HG03342 (cell line): ENCODE measurements around the gene OXER1.
A peak's percentile ranks its signal among the peaks of the same experiment; 100 is the strongest.
"Not testable (repeated sequence)": the region's sequence is repeated elsewhere in the genome, so short reads cannot be mapped to it uniquely, and the experiment has no call there.

Experiments used
- ATAC-seq: cut with Tn5 transposase; IDR thresholded peaks from one replicate; pipeline ENCODE4 v1.9.1; 2021; ENCODE audit warnings: mild to moderate bottlenecking, moderate library complexity; ENCODE audit not compliant: unreplicated experiment

Gene OXER1

GRCh38 chr2:42752816-42753813 is 10.8 kb downstream of the OXER1 start:
- ATAC-seq: no peak

GRCh38 chr2:42752314-42752713 is 11.6 kb downstream of the OXER1 start:
- ATAC-seq: peak; percentile 54

GRCh38 chr2:42748840-42749239 is 15.1 kb downstream of the OXER1 start:
- ATAC-seq: no peak

- no peak for ATAC-seq
Measured at GRCh38 chr2:42747422-42747821, 16.5 kb downstream of the OXER1 start.

- ATAC-seq: no peak
Measured at GRCh38 chr2:42744545-42745082, 19.3 kb downstream of the OXER1 start.

- ATAC-seq: no peak
Measured at GRCh38 chr2:42743659-42743990, 20.3 kb downstream of the OXER1 start.

- ATAC-seq: no peak
Measured at GRCh38 chr2:42742740-42743658, 20.9 kb downstream of the OXER1 start.

- no peak for ATAC-seq
Measured at GRCh38 chr2:42741140-42741539, 22.8 kb downstream of the OXER1 start.

- no peak for ATAC-seq
Measured at GRCh38 chr2:42736598-42737322, 27.2 kb downstream of the OXER1 start.

- no peak for ATAC-seq
Measured at GRCh38 chr2:42733852-42734251, 30.1 kb downstream of the OXER1 start.

GRCh38 chr2:42731316-42731715 is 32.6 kb downstream of the OXER1 start:
- not testable (repeated sequence) for ATAC-seq

GRCh38 chr2:42726680-42727079 is 37.3 kb downstream of the OXER1 start:
- no peak for ATAC-seq

- no peak for ATAC-seq
Measured at GRCh38 chr2:42725657-42726056, 38.3 kb downstream of the OXER1 start.

GRCh38 chr2:42724886-42725285 is 39.0 kb downstream of the OXER1 start:
- no peak for ATAC-seq

GRCh38 chr2:42723465-42723864 is 40.5 kb downstream of the OXER1 start:
- ATAC-seq: no peak

- ATAC-seq: peak; percentile 95
Measured at GRCh38 chr2:42722320-42723190, 41.4 kb downstream of the OXER1 start.

GRCh38 chr2:42721898-42722297 is 42.0 kb downstream of the OXER1 start:
- ATAC-seq: no peak

- ATAC-seq: no peak
Measured at GRCh38 chr2:42714686-42715085, 49.2 kb downstream of the OXER1 start.

- ATAC-seq: no peak
Measured at GRCh38 chr2:42713920-42714319, 50.0 kb downstream of the OXER1 start.

GRCh38 chr2:42712934-42713333 is 51.0 kb downstream of the OXER1 start:
- ATAC-seq: no peak
